ENCODE results near the gene GPR183. TPM values are rescaled to one million over a fixed set of nuclear protein-coding genes. Genes with fewer than 3 reads are reported as not detected.

Gene GPR183
- total RNA-seq, 1 donor from 2014 or later, result not detected

- Mint-ChIP-seq H3K9me3 (ENCODE audit: low read depth) (no peaks in the 10 kb centered on the region), H3K36me3 (ENCODE audit: insufficient read depth) (peaks cover 12% of the 10 kb centered on the region), H3K27me3 (no peaks in the 10 kb centered on the region), H3K27ac (no peak overlapping the region), H3K4me1 (ENCODE audit: low read depth) (no peaks in the 10 kb centered on the region), H3K4me3 (ENCODE audit: low read depth) (no peak overlapping the region)
- no peak for TF ChIP-seq CTCF (IDR thresholded peaks at IDR 0.05; ENCODE audit: unreplicated experiment)
- DNase-seq (ENCODE audit: low spot score, unreplicated experiment), result no peak
Observed at GRCh38 chr13:99342723-99343315, 35.6 kb upstream of the GPR183 start.

GRCh38 chr13:99341969-99342722, 34.9 kb upstream of the GPR183 start:
- H3K36me3 Mint-ChIP-seq (ENCODE audit: insufficient read depth), result peaks cover 11% of the 10 kb centered on the region
- H3K9me3 Mint-ChIP-seq (ENCODE audit: low read depth), result no peaks in the 10 kb centered on the region
- H3K4me1 Mint-ChIP-seq (ENCODE audit: low read depth), result no peaks in the 10 kb centered on the region
- no peak overlapping the region for H3K4me3 Mint-ChIP-seq (ENCODE audit: low read depth)
- TF ChIP-seq CTCF (IDR thresholded peaks at IDR 0.05; ENCODE audit: unreplicated experiment), result no peak
- no peak overlapping the region for H3K27ac Mint-ChIP-seq
- no peaks in the 10 kb centered on the region for H3K27me3 Mint-ChIP-seq
- DNase-seq (ENCODE audit: low spot score, unreplicated experiment), result no peak

GRCh38 chr13:99340638-99341037, 33.4 kb upstream of the GPR183 start:
- no peak overlapping the region for H3K27ac Mint-ChIP-seq
- no peak overlapping the region for H3K4me3 Mint-ChIP-seq (ENCODE audit: low read depth)
- H3K4me1 Mint-ChIP-seq (ENCODE audit: low read depth), result no peaks in the 10 kb centered on the region
- no peak for DNase-seq (ENCODE audit: low spot score, unreplicated experiment)
- peaks cover 7% of the 10 kb centered on the region for H3K36me3 Mint-ChIP-seq (ENCODE audit: insufficient read depth)
- H3K27me3 Mint-ChIP-seq, result no peaks in the 10 kb centered on the region
- H3K9me3 Mint-ChIP-seq (ENCODE audit: low read depth), result no peaks in the 10 kb centered on the region
- no peak for TF ChIP-seq CTCF (IDR thresholded peaks at IDR 0.05; ENCODE audit: unreplicated experiment)

GRCh38 chr13:99339736-99340397, 32.7 kb upstream of the GPR183 start:
- Mint-ChIP-seq H3K4me3 (ENCODE audit: low read depth) (no peak overlapping the region), H3K27me3 (no peaks in the 10 kb centered on the region), H3K27ac (no peak overlapping the region), H3K36me3 (ENCODE audit: insufficient read depth) (peaks cover 6% of the 10 kb centered on the region), H3K4me1 (ENCODE audit: low read depth) (no peaks in the 10 kb centered on the region), H3K9me3 (ENCODE audit: low read depth) (no peaks in the 10 kb centered on the region)
- no peak for DNase-seq (ENCODE audit: low spot score, unreplicated experiment)
- TF ChIP-seq CTCF (IDR thresholded peaks at IDR 0.05; ENCODE audit: unreplicated experiment), result no peak

- Mint-ChIP-seq H3K4me3 (ENCODE audit: low read depth) (no peak overlapping the region), H3K27me3 (no peaks in the 10 kb centered on the region), H3K27ac (no peak overlapping the region), H3K9me3 (ENCODE audit: low read depth) (no peaks in the 10 kb centered on the region), H3K36me3 (ENCODE audit: insufficient read depth) (peaks cover 6% of the 10 kb centered on the region), H3K4me1 (ENCODE audit: low read depth) (no peaks in the 10 kb centered on the region)
- no peak for TF ChIP-seq CTCF (IDR thresholded peaks at IDR 0.05; ENCODE audit: unreplicated experiment)
- no peak for DNase-seq (ENCODE audit: low spot score, unreplicated experiment)
Observed at GRCh38 chr13:99339230-99339721, 32.1 kb upstream of the GPR183 start.

Data from progenitor cell of endocrine pancreas (in vitro differentiated cells).